ENCODE results near the gene SELENOM.
"Not testable (repeated sequence)": the region's sequence is repeated elsewhere in the genome, so short reads cannot be mapped to it uniquely, and the experiment has no call there.

Gene SELENOM

GRCh38 chr22:31090217-31091085 lies 16.9 kb downstream of the SELENOM start:
- DNase-seq (ENCODE audit: low read depth): no peak

GRCh38 chr22:31089160-31090100 lies 17.9 kb downstream of the SELENOM start:
- DNase-seq (ENCODE audit: low read depth): no peak

GRCh38 chr22:31088233-31088986 lies 19.0 kb downstream of the SELENOM start:
- DNase-seq (ENCODE audit: low read depth): no peak

GRCh38 chr22:31087744-31088215 lies 19.6 kb downstream of the SELENOM start:
- DNase-seq (ENCODE audit: low read depth): no peak

GRCh38 chr22:31086703-31087330 lies 20.6 kb downstream of the SELENOM start:
- no peak for DNase-seq (ENCODE audit: low read depth)

- DNase-seq (ENCODE audit: low read depth): no peak
These were observed 21.4 kb downstream of the SELENOM start for GRCh38 chr22:31085928-31086327.

- DNase-seq (ENCODE audit: low read depth): no peak
These were observed 21.9 kb downstream of the SELENOM start for GRCh38 chr22:31085493-31085824.

- peak; percentile 83 for DNase-seq (ENCODE audit: low read depth)
These were observed 22.4 kb downstream of the SELENOM start for GRCh38 chr22:31084811-31085492.

- DNase-seq (ENCODE audit: low read depth): no peak
These were observed 23.2 kb downstream of the SELENOM start for GRCh38 chr22:31083923-31084810.

- no peak for DNase-seq (ENCODE audit: low read depth)
These were observed 24.0 kb downstream of the SELENOM start for GRCh38 chr22:31083377-31083768.

- DNase-seq (ENCODE audit: low read depth): peak; percentile 73
These were observed 24.6 kb downstream of the SELENOM start for GRCh38 chr22:31082606-31083376.

- DNase-seq (ENCODE audit: low read depth): peak; percentile 67
These were observed 25.3 kb downstream of the SELENOM start for GRCh38 chr22:31081963-31082605.

GRCh38 chr22:31080848-31081649 lies 26.3 kb downstream of the SELENOM start, which contains the start of gene SMTN:
Gene SMTN, plus strand, starts transcription at chr22:31081318. Its CDS starts 1,941 bp downstream, at chr22:31083259.
- peak; percentile 88 for DNase-seq (ENCODE audit: low read depth)

GRCh38 chr22:31080164-31080847 lies 27.1 kb downstream of the SELENOM start:
- no peak for DNase-seq (ENCODE audit: low read depth)

- no peak for DNase-seq (ENCODE audit: low read depth)
These were observed 28.2 kb downstream of the SELENOM start for GRCh38 chr22:31079095-31079642.

- not testable (repeated sequence) for DNase-seq (ENCODE audit: low read depth)
These were observed 29.0 kb downstream of the SELENOM start for GRCh38 chr22:31078389-31078788.

- no peak for DNase-seq (ENCODE audit: low read depth)
These were observed 29.7 kb downstream of the SELENOM start for GRCh38 chr22:31077681-31078080.
